Kidney (tissue), 14 donors: ENCODE results near the gene PXDN. TPM values are rescaled to one million over a fixed set of nuclear protein-coding genes. Genes with fewer than 3 reads are reported as not detected.

Source experiments
- DNase-seq, 5 donors: peaks; one replicate each; pipeline ENCODE4 v3.0.0-alpha.2; 2013 to 2020
- FAIRE-seq: peaks from 2 replicates; lab custom pipeline; 2012; peaks lifted over from hg19 to GRCh38; lab: Jason Lieb, UNC
- H3K27ac ChIP-seq, 2 donors: one replicate each; pipeline ENCODE4 v1.7.0; 2013; ENCODE audit warnings: low read depth in 2 of 2, low read length in 2 of 2, inconsistent platforms in 1 of 2
- H3K27me3 ChIP-seq: one replicate; pipeline ENCODE4 v1.7.1; 2013; ENCODE audit warnings: low read length, inconsistent platforms; ENCODE audit not compliant: control insufficient read depth, insufficient read depth
- H3K36me3 ChIP-seq, 3 donors: one replicate each; pipeline versions ENCODE4 v1.7.0 to v1.7.1; 2013; ENCODE audit warnings: low read length in 3 of 3, control low read depth in 1 of 3, inconsistent platforms in 1 of 3; ENCODE audit not compliant: insufficient read depth in 3 of 3, control insufficient read depth in 2 of 3
- H3K4me1 ChIP-seq, 3 donors: one replicate each; pipeline versions ENCODE4 v1.7.0 to v1.7.1; 2013; ENCODE audit warnings: low read length in 3 of 3, inconsistent platforms in 1 of 3, low read depth in 1 of 3; ENCODE audit not compliant: control insufficient read depth in 2 of 3, insufficient read depth in 2 of 3
- H3K4me3 ChIP-seq, 3 donors: one replicate each; pipeline versions ENCODE4 v1.7.0 to v1.8.1; 2013; ENCODE audit warnings: low read length in 3 of 3, control low read depth in 1 of 3, inconsistent platforms in 1 of 3
- H3K9ac ChIP-seq, 3 donors: one replicate each; pipeline versions ENCODE4 v1.7.0 to v1.7.1; 2013; ENCODE audit warnings: low read length in 3 of 3, control low read depth in 1 of 3, inconsistent platforms in 1 of 3
- H3K9me3 ChIP-seq, 3 donors: one replicate each; pipeline versions ENCODE4 v1.7.0 to v1.7.1; 2013; ENCODE audit warnings: low read length in 3 of 3, control low read depth in 1 of 3, inconsistent platforms in 1 of 3; ENCODE audit not compliant: control insufficient read depth in 2 of 3, insufficient read depth in 1 of 3
- intact Hi-C: fragments of 100-400 bp; cut with DNase I; formaldehyde crosslinking; loops from one replicate; pipeline ENCODE4 v1.11.1; 2022
- polyA plus RNA-seq: library from polyadenylated mRNA; stranded (reverse); fragments of 350-450 nt; fragmentation: Illumina TruSeq; extraction: RNeasy Lipid Tissue Mini Kit (QIAGEN cat#74804); gene quantifications from one replicate; pipeline ENCODE4 v1.2.3, GENCODE V29; 2014; ENCODE audit warnings: low read depth, low replicate concordance; ENCODE audit not compliant: insufficient read depth
- total RNA-seq: library from RNA; stranded (reverse); fragmentation: NEBNext Ultra II Directional; extraction: Animal tissue kit (Norgen Biotek cat#: 25700); gene quantifications from one replicate; pipeline ENCODE4 v1.2.1, GENCODE V29; 2021
- TF ChIP-seq, protein P1 (sequence below): IDR thresholded peaks from 3 replicates; pipeline ENCODE4 v1.5.1; 2012; ENCODE audit warnings: mild to moderate bottlenecking, moderate library complexity, borderline replicate concordance; ENCODE audit not compliant: insufficient read depth; ENCODE audit errors: extremely low read depth
- donor health status: control.
- donor health status: control.
- donor health status: control.
- donor health status: control.
- donor health status: control.
- donor health status: DM: yes; HTN: yes; CAD: no.
- donor health status: Normal renal cell carcinoma (clear cell type).

Gene PXDN
- total and polyA plus RNA-seq, 2 donors from 2014 or later = 4.7 to 42.3 TPM

GRCh38 chr2:1599301-1600085 lies 144.8 kb downstream of the PXDN start:
- intact Hi-C loops = no loop called here
- FAIRE-seq (no peak), DNase-seq (peak in 1 of 5 donors; percentile 33)
- Histone ChIP-seq H3K27me3 (no peaks in the 10 kb centered on the region), H3K27ac (no peak overlapping the region), H3K36me3 (no peaks in the 10 kb centered on the region), H3K4me1 (peaks cover 0 to 8% (median 0%) of the 10 kb centered on the region in 3 donors), H3K9me3 (peaks cover 0 to 3% (median 0%) of the 10 kb centered on the region in 3 donors), H3K4me3 (no peak overlapping the region), H3K9ac (no peak overlapping the region)
- TF ChIP-seq, protein P1, sequence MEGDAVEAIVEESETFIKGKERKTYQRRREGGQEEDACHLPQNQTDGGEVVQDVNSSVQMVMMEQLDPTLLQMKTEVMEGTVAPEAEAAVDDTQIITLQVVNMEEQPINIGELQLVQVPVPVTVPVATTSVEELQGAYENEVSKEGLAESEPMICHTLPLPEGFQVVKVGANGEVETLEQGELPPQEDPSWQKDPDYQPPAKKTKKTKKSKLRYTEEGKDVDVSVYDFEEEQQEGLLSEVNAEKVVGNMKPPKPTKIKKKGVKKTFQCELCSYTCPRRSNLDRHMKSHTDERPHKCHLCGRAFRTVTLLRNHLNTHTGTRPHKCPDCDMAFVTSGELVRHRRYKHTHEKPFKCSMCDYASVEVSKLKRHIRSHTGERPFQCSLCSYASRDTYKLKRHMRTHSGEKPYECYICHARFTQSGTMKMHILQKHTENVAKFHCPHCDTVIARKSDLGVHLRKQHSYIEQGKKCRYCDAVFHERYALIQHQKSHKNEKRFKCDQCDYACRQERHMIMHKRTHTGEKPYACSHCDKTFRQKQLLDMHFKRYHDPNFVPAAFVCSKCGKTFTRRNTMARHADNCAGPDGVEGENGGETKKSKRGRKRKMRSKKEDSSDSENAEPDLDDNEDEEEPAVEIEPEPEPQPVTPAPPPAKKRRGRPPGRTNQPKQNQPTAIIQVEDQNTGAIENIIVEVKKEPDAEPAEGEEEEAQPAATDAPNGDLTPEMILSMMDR = no peak

DNA sequence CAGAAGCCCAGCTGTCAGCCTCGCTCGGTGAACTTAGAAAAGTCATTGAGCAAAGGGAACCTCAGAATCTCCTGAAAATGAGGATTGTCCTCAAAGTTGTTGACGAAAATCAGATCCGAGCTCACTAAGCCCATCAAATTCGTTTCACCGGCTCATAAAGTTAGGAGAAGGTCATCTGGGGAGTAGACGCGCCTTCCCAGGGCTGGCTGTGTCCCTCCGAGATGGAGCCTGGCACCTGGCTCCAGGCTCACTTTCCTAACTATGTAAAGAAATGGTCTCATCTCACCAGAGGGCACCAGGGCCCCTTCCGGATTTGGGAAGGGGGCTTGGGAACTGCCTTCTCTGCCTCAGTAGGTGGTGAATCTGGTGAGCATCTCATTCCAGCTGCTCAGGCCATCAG lies 145.5 kb downstream of the PXDN start:
- TF ChIP-seq, protein P1 = no peak
- intact Hi-C loops = no loop called here
- peak in 1 of 5 donors; percentile 23 for DNase-seq
- Histone ChIP-seq H3K27me3 (no peaks in the 10 kb centered on the region), H3K36me3 (no peaks in the 10 kb centered on the region), H3K9ac (no peak overlapping the region), H3K27ac (no peak overlapping the region), H3K9me3 (peaks cover 0 to 3% (median 0%) of the 10 kb centered on the region in 3 donors), H3K4me3 (no peak overlapping the region), H3K4me1 (peaks cover 0 to 7% (median 2%) of the 10 kb centered on the region in 3 donors)
- FAIRE-seq = no peak

DNA sequence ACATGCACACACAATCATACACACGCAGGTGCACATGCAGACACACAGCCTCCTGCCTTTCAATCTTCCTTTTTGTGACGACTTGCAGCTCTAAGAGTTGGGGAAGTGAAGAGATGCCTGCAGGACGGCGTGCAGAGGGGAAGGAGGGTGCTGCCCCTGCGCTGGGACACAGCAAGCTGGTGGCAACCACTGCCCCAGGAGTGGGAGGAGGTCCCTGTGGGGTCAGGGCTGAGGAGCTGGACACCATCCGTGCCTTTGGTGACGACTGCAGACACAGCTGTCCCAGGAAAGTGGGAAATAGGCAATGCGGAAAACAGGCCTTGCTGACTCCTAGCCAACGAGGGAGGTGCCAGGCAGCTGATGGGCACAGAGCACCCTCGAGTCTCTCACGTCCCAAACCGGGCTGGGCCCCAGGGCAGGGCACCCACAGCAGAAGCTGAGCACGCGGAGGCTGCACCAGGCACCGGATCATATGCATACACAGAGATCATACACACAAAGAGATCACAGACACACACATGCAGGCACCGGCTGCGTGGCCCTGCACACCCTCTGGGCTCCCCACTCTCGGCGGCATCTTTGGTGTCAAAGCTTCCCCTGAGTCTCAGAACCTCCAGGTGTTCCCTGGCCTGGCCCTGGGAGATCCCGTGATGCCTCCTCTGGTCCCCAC lies 146.1 kb downstream of the PXDN start:
- intact Hi-C loops = no loop called here
- DNase-seq (peak in 1 of 5 donors; percentile 62), FAIRE-seq (no peak)
- peaks cover 0 to 3% (median 0%) of the 10 kb centered on the region in 3 donors for H3K9me3 ChIP-seq
- no peak overlapping the region for H3K4me3 ChIP-seq
- peaks cover 0 to 7% (median 2%) of the 10 kb centered on the region in 3 donors for H3K4me1 ChIP-seq
- no peaks in the 10 kb centered on the region for H3K27me3 ChIP-seq
- no peak overlapping the region for H3K9ac ChIP-seq
- no peak overlapping the region for H3K27ac ChIP-seq
- no peaks in the 10 kb centered on the region for H3K36me3 ChIP-seq
- TF ChIP-seq, protein P1 = no peak
